ENCODE measurements around the gene CLMN. TPM values are rescaled to one million over a fixed set of nuclear protein-coding genes. Genes with fewer than 3 reads are reported as not detected.
"Not testable (repeated sequence)": the region's sequence is repeated elsewhere in the genome, so short reads cannot be mapped to it uniquely, and the experiment has no call there.

Gene CLMN
- total RNA-seq, 1 donor from 2014 or later = 0.29 TPM

DNA sequence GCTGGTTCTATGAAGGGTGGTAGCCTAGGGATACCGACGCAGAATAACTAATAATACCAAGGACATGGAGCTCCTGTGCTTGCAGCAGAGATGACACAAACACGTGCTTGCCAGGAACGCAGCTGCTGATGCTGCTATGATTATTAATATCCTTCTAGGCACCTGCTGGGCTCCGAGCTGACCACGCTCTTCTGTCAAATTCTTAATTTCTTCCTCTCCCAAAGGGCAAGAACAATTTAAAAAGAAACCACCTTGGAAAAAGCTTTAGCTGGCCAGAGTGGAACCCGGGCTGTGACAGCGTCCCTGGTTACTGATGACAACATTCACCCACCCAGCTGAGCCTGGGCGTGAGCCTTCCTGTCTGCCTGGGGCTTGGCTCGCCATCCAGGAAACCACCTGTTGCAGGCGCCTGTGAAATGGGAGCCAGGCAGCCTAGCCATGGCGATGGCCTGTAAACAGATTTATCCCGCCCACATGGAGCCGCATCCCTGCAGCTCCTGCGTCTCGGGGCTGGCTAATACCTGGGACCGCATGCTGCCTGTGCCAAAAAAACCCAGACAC, 28.8 kb downstream of the CLMN start:
- intact Hi-C loops (cut with micrococcal nuclease) = no loop called here

DNA sequence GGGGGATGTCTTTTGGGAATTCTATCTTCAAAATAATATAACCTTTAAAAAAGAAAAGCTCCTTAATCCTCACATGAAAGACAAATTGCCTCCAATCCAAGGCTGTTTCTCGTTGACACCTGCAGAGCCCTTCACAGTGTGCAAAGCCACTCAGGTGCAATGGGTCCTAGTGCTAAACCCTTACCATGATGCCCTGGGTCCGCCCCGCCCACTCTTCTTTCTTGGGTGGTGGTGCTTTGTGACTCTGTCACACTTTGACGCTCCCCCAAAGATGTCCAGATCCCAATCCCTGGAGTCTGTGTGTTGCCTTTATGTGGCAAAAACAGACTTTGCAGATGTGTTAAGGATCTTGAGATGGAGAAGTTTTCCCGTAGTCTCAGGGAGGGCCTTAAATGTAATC, 29.7 kb downstream of the CLMN start:
- intact Hi-C loops (cut with micrococcal nuclease) = no loop called here

DNA sequence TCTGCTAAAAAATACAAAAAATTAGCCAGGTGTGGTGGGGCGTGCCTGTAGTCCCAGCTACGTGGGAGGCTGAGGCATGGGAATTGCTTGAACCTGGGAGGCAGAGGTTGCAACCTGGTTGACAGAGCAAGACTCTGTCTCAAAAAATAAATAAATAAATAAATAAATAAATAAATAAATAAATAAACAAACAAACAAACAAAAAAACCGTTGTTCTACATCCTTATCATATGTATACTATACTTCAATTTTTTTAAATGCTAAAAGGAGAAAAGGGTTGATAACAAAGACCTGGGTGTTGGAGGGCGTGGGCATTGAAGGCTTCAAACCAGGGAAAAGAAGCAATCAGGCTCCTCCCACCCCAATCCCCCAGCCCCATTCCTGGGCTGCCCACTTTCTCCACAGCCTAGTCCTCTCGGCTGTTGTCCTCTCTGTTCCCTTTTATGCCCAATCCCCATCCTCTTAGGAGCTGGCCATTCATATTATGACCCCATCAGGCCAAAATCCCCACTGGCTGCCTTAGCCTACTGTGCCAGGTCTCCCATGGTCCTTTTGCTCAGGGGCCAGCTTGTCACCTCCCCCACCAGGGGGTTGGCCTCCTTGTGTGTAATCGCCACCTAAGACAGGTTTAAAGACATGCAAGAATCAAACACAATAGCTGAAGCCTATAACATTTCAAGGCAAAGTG, 30.2 kb downstream of the CLMN start:
- intact Hi-C loops (cut with micrococcal nuclease) = no loop called here

DNA sequence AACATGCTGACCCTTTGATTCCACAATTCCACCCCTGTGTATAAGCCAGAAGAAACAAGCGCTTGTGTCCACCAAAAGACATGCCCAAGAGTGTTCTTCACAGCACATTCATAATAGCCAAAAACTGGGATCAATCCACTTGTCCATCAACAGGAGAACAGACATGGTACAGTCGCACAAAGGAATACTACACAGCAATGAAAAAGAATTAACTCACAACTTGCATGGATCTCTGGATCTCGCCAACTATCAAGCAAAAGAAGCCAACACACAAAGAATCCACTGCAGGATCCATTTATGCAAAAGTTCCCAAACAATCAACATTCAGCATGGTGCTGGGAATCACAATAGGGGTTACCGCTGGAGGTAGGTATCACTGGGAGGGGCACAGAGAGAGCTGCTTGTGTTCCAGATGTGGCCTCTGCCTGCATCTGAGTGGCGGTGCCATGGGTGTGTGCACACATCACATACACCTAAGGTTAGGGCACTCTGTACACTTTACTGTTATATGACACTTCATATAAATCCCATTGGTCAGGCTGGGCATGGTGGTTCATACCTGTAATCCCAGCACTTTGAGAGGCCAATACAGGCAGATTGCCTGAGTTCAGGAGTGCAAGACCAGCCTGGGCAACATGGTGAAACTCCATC, 30.9 kb downstream of the CLMN start:
- intact Hi-C loops (cut with micrococcal nuclease) = no loop called here

DNA sequence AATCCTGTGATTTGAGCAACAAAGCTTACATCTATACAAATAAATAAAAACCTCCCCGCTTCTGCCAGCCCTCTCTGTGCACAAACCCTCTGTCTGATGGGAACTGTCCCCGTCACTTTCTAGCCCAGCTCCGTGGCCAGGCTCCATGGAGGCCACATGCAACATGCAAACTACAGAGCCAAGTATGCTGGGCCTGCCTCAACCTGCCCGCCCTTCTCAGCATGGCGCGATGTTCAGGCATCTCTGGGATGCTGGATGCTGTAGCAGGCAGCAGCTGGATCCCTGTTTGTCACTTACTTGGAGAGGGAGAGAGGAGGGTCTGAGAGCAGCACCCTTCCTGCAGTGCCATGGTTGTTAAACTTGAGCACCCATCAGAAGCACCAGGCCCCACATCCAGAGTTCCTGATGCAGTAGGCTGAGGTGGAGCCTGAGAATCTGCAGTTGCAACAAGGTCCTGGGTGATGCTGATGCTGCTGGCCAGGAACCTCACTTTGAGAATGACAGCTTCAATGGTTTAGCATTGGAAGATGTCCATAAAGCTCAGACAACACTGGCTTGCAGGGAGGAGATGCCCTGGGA, 32.4 kb downstream of the CLMN start:
- intact Hi-C loops (cut with micrococcal nuclease) = no loop called here

- intact Hi-C loops (cut with micrococcal nuclease) = no loop called here
Measured at GRCh38 chr14:95286645-95287044, 33.1 kb downstream of the CLMN start.

- intact Hi-C loops (cut with micrococcal nuclease) = no loop called here
Measured at GRCh38 chr14:95285566-95285965, 34.1 kb downstream of the CLMN start.

GRCh38 chr14:95283802-95284201, 35.9 kb downstream of the CLMN start:
- intact Hi-C loops (cut with micrococcal nuclease) = not testable (repeated sequence)

DNA sequence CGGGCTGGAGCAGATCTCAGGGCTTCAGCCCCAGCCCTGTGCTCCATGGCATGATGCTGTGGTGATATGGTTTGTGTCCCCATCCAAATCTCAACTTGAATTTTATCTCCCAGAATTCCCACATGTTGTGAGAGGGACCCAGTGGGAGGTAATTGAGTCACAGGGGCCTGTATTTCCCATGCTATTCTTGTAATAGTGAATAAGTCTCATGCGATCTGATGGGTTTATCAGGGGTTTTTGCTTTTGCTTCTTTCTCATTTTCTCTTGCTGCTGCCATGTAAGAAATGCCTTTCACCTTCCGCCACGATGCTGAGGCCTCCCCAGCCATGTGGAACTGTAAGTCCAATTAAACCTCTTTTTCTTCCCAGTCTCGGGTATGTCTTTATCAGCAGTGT, 36.7 kb downstream of the CLMN start:
- intact Hi-C loops (cut with micrococcal nuclease) = not testable (repeated sequence)

- intact Hi-C loops (cut with micrococcal nuclease) = no loop called here
Measured at GRCh38 chr14:95282354-95282985, 37.2 kb downstream of the CLMN start.

DNA sequence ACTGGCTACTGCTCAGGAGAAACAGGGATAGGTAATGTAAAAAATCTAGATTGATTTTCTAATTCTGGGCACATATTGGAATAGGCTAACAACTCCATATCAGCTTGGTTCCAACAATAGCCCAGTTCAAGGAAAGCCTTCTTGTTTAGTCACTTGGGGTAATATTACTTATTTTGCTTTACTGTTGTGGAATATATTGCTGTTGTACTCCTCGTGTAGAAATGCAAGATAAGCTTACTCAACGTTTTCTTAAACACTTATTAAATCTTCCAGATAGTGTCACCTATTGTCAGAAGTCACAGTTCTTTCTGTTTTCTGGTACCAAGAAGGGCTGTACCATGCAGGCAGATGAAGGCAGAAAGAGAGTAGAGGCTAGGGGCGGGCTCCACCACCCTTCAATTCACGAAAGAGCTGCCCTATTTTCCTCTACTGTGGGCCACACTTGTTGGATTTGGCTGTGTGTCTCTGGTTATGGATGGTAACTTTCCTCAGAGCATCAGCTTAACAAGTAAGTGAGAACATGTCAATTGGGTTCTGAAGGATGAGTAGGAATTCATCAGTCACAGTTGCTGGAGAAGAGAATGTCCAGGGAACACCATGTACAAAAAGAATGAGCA, 38.0 kb downstream of the CLMN start:
- intact Hi-C loops (cut with micrococcal nuclease) = no loop called here

DNA sequence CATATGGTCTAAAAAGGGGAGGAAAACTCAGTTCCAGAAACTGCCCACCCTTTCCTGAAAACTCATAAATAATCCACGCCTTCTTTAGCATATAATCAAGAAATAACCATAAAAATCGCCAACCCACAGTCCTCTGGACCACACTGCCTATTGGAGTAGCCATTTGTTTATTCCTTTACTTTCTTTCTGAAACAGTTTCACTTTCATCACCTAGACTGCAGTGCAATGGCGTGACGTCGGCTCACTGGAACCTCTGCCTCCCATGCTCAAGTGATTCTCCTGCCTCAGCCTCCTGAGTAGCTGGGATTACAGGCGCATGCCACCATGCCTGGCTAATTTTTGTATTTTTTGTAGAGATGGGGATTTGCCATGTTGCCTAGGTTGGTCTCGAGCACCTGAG, 44.2 kb downstream of the CLMN start:
- intact Hi-C loops (cut with micrococcal nuclease) = no loop called here

DNA sequence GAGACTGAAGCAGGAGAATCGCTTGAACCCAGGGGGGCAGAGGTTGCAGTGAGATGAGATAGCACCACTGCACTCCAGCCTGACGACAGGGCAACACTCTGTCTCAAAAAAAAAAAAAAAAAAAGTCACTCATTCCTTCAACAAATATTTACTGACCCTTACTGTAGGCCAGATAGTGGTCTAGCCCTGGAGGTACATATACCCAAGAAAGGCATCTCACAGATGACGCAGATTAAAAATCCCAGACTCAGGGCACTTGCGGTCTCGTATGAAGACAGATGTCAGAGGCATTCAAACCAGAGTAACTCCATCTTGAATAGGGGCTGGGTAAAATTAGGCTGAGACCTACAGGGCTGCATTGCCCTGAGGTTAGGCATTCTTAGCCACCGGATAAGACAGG, 44.8 kb downstream of the CLMN start:
- intact Hi-C loops (cut with micrococcal nuclease) = no loop called here

- intact Hi-C loops (cut with micrococcal nuclease) = no loop called here
Measured at GRCh38 chr14:95274279-95274678, 45.4 kb downstream of the CLMN start.

GRCh38 chr14:95273001-95273978, 46.4 kb downstream of the CLMN start:
- intact Hi-C loops (cut with micrococcal nuclease) = no loop called here

GRCh38 chr14:95272057-95272456, 47.7 kb downstream of the CLMN start:
- intact Hi-C loops (cut with micrococcal nuclease) = no loop called here

- intact Hi-C loops (cut with micrococcal nuclease) = no loop called here
Measured at GRCh38 chr14:95270203-95270602, 49.5 kb downstream of the CLMN start.

- intact Hi-C loops (cut with micrococcal nuclease) = loop anchor here (5.0 to 10.0 kb wide), 3 partner anchors 43 to 255 kb away; partner anchors contain the start of gene DICER1
Measured at GRCh38 chr14:95269493-95269892, 50.2 kb downstream of the CLMN start.

DNA sequence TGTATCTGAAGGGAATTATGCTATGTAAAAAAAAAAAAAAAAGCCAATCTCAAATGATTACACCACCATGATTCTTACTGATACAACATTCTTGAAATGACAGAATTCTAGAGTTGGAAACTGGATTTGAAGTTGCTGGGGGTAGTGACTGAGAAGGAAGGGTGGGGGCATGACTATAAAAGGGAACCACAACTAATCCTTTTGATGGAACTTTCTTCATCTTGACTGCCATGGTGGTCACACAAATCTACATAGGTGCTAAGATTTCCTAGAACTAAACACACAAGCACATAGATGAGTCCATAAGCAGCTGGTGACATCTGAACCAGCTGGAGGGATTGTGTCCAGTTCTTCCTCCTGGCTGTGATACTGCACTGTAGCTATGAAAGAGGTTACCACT, 51.4 kb downstream of the CLMN start:
- intact Hi-C loops (cut with micrococcal nuclease) = loop anchor here (5.0 to 10.0 kb wide), 3 partner anchors 44 to 256 kb away; partner anchors contain the start of gene DICER1

DNA sequence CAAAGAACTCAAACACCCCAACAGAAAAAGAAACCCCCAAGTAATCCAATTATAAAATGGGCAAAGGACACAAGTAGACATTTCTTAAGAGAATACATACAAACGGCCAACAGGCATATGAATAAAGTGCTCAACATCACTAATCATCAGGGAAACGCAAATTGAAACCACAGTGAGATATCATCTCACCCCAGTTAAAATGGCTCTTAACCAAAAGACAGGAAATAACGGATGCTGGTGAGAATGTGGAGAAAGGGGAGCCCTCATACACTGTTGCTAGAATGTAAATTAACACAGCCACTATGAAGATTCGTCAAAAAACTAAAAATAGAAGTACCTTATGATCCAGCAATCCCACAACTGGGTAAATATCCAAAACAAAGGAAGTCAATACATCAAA, 52.4 kb downstream of the CLMN start:
- intact Hi-C loops (cut with micrococcal nuclease) = loop anchor here (5.0 to 10.0 kb wide), 3 partner anchors 45 to 257 kb away; partner anchors contain the start of gene DICER1
